NT2/D1 (cell line): ENCODE results near the gene IP6K1.

Source experiments
- SUZ12 ChIP-seq: IDR thresholded peaks from 2 replicates; pipeline ENCODE4 v1.6.1; 2011; ENCODE audit not compliant: insufficient read length, insufficient read depth; ENCODE audit errors: extremely low read depth
- YY1 ChIP-seq: IDR thresholded peaks from 2 replicates; pipeline ENCODE4 v1.6.1; 2011; ENCODE audit not compliant: insufficient read length, insufficient read depth
- ZNF274 ChIP-seq: IDR thresholded peaks from 2 replicates; pipeline ENCODE4 v1.6.1; 2011; ENCODE audit warnings: mild to moderate bottlenecking, low read depth, low read length

DNA sequence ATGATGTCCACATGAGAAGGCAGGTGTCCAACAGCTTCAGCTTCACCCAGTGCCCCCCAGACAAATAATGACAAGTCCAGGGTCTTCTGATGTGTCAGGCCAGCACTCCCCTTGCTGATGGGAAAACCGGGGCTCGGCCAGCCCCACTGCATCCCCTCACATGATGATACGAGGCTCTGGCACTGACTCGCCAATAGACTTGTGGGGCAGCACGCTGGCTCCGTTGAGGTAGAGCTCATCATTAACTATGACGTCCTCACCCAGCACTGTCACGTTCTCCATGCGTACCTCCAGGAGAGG, 64.8 kb downstream of the IP6K1 start:
- no peak for TF ChIP-seq YY1
- TF ChIP-seq SUZ12: no peak
- no peak for TF ChIP-seq ZNF274
